GM12878 (cell line): ENCODE results near the gene AKR1C4.

Source experiments
- BACH1 ChIP-seq: fragments of 450-650 bp; IDR thresholded peaks from 2 replicates; pipeline ENCODE4 v1.6.1; 2017; ENCODE audit warnings: mild to moderate bottlenecking, borderline replicate concordance
- BMI1 ChIP-seq: fragments of 450-650 bp; IDR thresholded peaks from 2 replicates; pipeline ENCODE4 v1.6.1; 2016; ENCODE audit warnings: mild to moderate bottlenecking, moderate library complexity, borderline replicate concordance
- CHD2 ChIP-seq: IDR thresholded peaks from 2 replicates; pipeline ENCODE4 v1.6.1; 2011; ENCODE audit warnings: low read depth, low read length, improper control_type of control experiment, borderline replicate concordance
- CTCF ChIP-seq, 3 experiments: IDR thresholded peaks in 2 of 3; conservative IDR thresholded peaks in 1 of 3; 2 replicates each; pipeline ENCODE4 v1.5.1; 2011; ENCODE audit warnings: low read depth in 3 of 3, low read length in 3 of 3, mild to moderate bottlenecking in 3 of 3, control low read depth in 2 of 3, moderate library complexity in 2 of 3, inconsistent platforms in 1 of 3, mixed read lengths in 1 of 3; ENCODE audit not compliant: control insufficient read depth in 2 of 3, insufficient read depth in 1 of 3; ENCODE audit errors: extremely low read depth in 1 of 3
- DPF2 ChIP-seq: fragments of 450-650 bp; IDR thresholded peaks from 2 replicates; pipeline ENCODE4 v1.6.1; 2017; ENCODE audit warnings: mild to moderate bottlenecking
- EZH2 ChIP-seq: IDR thresholded peaks from 2 replicates; pipeline ENCODE4 v1.6.1; 2012; ENCODE audit warnings: low read depth, mild to moderate bottlenecking, control low read depth, inconsistent platforms, low read length, borderline replicate concordance; ENCODE audit not compliant: control insufficient read depth
- MTA3 ChIP-seq: IDR thresholded peaks from 2 replicates; pipeline ENCODE4 v1.6.1; 2012; ENCODE audit warnings: low read length, inconsistent platforms, borderline replicate concordance
- PML ChIP-seq: IDR thresholded peaks from 2 replicates; pipeline ENCODE4 v1.6.1; 2012; ENCODE audit warnings: low read length, inconsistent platforms
- POLR2A ChIP-seq: IDR thresholded peaks from 2 replicates; pipeline ENCODE4 v1.6.1; 2011; ENCODE audit warnings: low read depth, mild to moderate bottlenecking, low read length
- POLR2AphosphoS2 ChIP-seq: IDR thresholded peaks from 2 replicates; pipeline ENCODE4 v1.6.1; 2011; ENCODE audit warnings: low read depth, mild to moderate bottlenecking, low read length, improper control_type of control experiment, moderate library complexity
- RAD21 ChIP-seq: IDR thresholded peaks from 2 replicates; pipeline ENCODE4 v1.6.1; 2011; ENCODE audit warnings: mild to moderate bottlenecking, low read depth, low read length, moderate library complexity; ENCODE audit not compliant: insufficient read depth
- REST ChIP-seq: IDR thresholded peaks from 2 replicates; pipeline ENCODE4 v1.6.1; 2012; ENCODE audit warnings: mild to moderate bottlenecking, low read depth, low read length
- SMC3 ChIP-seq: IDR thresholded peaks from 2 replicates; pipeline ENCODE4 v1.6.1; 2011; ENCODE audit warnings: low read length, improper control_type of control experiment, borderline replicate concordance
- ZNF274 ChIP-seq: IDR thresholded peaks from one replicate; pipeline ENCODE4 v1.8.0; 2011; ENCODE audit not compliant: insufficient read length, insufficient read depth

DNA sequence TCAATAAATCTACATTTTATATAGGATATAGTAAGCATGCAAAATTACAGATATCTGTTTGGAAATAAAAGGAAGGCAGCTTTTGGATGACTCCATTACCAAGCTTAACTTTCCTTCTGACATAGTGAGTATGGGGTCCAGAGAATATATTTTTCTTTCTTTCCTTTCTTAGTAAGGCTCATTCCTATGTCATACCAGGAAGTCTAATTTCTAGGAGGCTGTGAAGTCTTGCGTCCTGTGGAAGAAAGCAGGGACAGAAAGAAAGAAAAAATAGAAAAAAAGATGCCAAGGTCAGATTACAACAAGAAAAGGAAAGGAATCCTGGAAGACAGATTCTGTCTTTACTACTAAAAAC is 48.0 kb upstream of the AKR1C4 start:
- TF ChIP-seq POLR2A (no peak), CTCF (IDR thresholded peaks at IDR 0.05 in 2 of 3, conservative IDR thresholded peaks at IDR 0.05 in 1 of 3; ENCODE audit: control insufficient read depth in 2 of 3, extremely low read depth in 1 of 3, insufficient read depth in 1 of 3, low read depth in 3 of 3, low read length in 3 of 3) (no peak), REST (no peak), BMI1 (no peak), BACH1 (no peak), DPF2 (no peak), EZH2 (no peak), RAD21 (no peak), SMC3 (no peak), POLR2AphosphoS2 (no peak), ZNF274 (no peak), CHD2 (no peak), MTA3 (no peak), PML (no peak)
